OCI-LY1 (cell line): ENCODE measurements around the gene SEC24B.

Source experiments
- H2AFZ ChIP-seq: fragments of 200-600 bp; sonication (generic), shearing (Covaris generic); 2 replicates; pipeline ENCODE4 v1.6.0; 2014; ENCODE audit warnings: antibody characterized with exemption, mild to moderate bottlenecking, low read length
- H3F3A ChIP-seq: fragments of 200-600 bp; sonication (generic), shearing (Covaris generic); 2 replicates; pipeline ENCODE4 v1.6.0; 2014; ENCODE audit warnings: mild to moderate bottlenecking, antibody characterized with exemption, low read length, moderate library complexity; ENCODE audit not compliant: insufficient read depth
- H3K27ac ChIP-seq: fragments of 200-600 bp; sonication (generic); 2 replicates; pipeline ENCODE4 v1.5.1; 2014; ENCODE audit warnings: low read length, mixed run types, mild to moderate bottlenecking, low read depth; ENCODE audit not compliant: poor library complexity, severe bottlenecking
- H3K27me3 ChIP-seq: fragments of 200-600 bp; sonication (generic); 2 replicates; pipeline ENCODE4 v1.6.0; 2014; ENCODE audit warnings: antibody characterized with exemption, mild to moderate bottlenecking, low read length, moderate library complexity; ENCODE audit not compliant: insufficient read depth
- H3K36me3 ChIP-seq: fragments of 200-600 bp; sonication (generic); 2 replicates; pipeline ENCODE4 v1.6.1; 2014; ENCODE audit warnings: mild to moderate bottlenecking, antibody characterized with exemption, low read length, moderate library complexity, mixed read lengths; ENCODE audit not compliant: insufficient read depth
- H3K4me1 ChIP-seq: fragments of 200-600 bp; sonication (generic); 2 replicates; pipeline ENCODE4 v1.5.1; 2014; ENCODE audit warnings: mild to moderate bottlenecking, low read length, moderate library complexity; ENCODE audit not compliant: insufficient read depth, severe bottlenecking
- H3K4me2 ChIP-seq: fragments of 200-600 bp; sonication (generic), shearing (Covaris generic); 2 replicates; pipeline ENCODE4 v1.6.1; 2014; ENCODE audit warnings: low read length
- H3K4me3 ChIP-seq: fragments of 200-600 bp; sonication (generic); 2 replicates; pipeline ENCODE4 v1.5.1; 2014; ENCODE audit warnings: low read length, low read depth, mild to moderate bottlenecking, mixed read lengths; ENCODE audit not compliant: poor library complexity, severe bottlenecking
- H3K79me2 ChIP-seq: fragments of 200-600 bp; shearing (Covaris generic); 2 replicates; pipeline ENCODE4 v1.6.1; 2016; ENCODE audit warnings: mixed run types, low read length, mixed read lengths; ENCODE audit not compliant: insufficient read depth
- H3K9ac ChIP-seq: fragments of 200-600 bp; sonication (generic), shearing (Covaris generic); 2 replicates; pipeline ENCODE4 v1.6.1; 2014; ENCODE audit warnings: mild to moderate bottlenecking, low read length, mixed read lengths
- H3K9me2 ChIP-seq: fragments of 200-600 bp; sonication (generic), shearing (Covaris generic); 2 replicates; pipeline ENCODE4 v1.6.1; 2014; ENCODE audit warnings: low read depth, mild to moderate bottlenecking, low read length, mixed read lengths
- H3K9me3 ChIP-seq: fragments of 200-600 bp; shearing (Covaris generic); 2 replicates; pipeline ENCODE4 v1.6.1; 2014; ENCODE audit warnings: low read length, mixed read lengths
- H4K20me1 ChIP-seq: fragments of 200-600 bp; sonication (generic), shearing (Covaris generic); 2 replicates; pipeline ENCODE4 v1.6.0; 2016; ENCODE audit warnings: mild to moderate bottlenecking, low read length; ENCODE audit not compliant: insufficient read depth
- CTCF ChIP-seq: fragments of 200-600 bp; sonication (generic), shearing (Covaris generic); IDR thresholded peaks from 2 replicates; pipeline ENCODE4 v1.5.1; 2017; ENCODE audit warnings: mild to moderate bottlenecking, antibody characterized with exemption, low read length, moderate library complexity, mixed read lengths
- EZH2 ChIP-seq: fragments of 200-600 bp; sonication (generic), shearing (Covaris generic); IDR thresholded peaks from 2 replicates; pipeline ENCODE4 v1.8.0; 2017; ENCODE audit warnings: borderline replicate concordance, mixed run types, mild to moderate bottlenecking, antibody characterized with exemption, low read length, moderate library complexity, mixed read lengths

Gene SEC24B

GRCh38 chr4:109429545-109429944 lies 4.1 kb upstream of the SEC24B start:
- H2AFZ ChIP-seq, result no peak overlapping the region
- no peak overlapping the region for H3K9ac ChIP-seq
- H3K9me3 ChIP-seq, result no peaks in the 10 kb centered on the region
- no peaks in the 10 kb centered on the region for H3K36me3 ChIP-seq
- TF ChIP-seq CTCF (no peak), EZH2 (no peak)
- peaks cover 5% of the 10 kb centered on the region for H3K79me2 ChIP-seq
- no peaks in the 10 kb centered on the region for H3K27me3 ChIP-seq
- peaks cover 9% of the 10 kb centered on the region for H3K4me1 ChIP-seq
- no peaks in the 10 kb centered on the region for H4K20me1 ChIP-seq
- H3F3A ChIP-seq, result no peaks in the 10 kb centered on the region
- H3K9me2 ChIP-seq, result no peaks in the 10 kb centered on the region
- H3K27ac ChIP-seq, result no peak overlapping the region
- no peak overlapping the region for H3K4me3 ChIP-seq
- H3K4me2 ChIP-seq, result no peak overlapping the region

GRCh38 chr4:109432203-109432602 lies 1.4 kb upstream of the SEC24B start:
- Histone ChIP-seq H3K9ac (no peak overlapping the region), H3K79me2 (peaks cover 31% of the 10 kb centered on the region), H4K20me1 (no peaks in the 10 kb centered on the region), H3K4me3 (no peak overlapping the region), H3K27ac (no peak overlapping the region), H3K36me3 (no peaks in the 10 kb centered on the region), H3F3A (no peaks in the 10 kb centered on the region), H2AFZ (no peak overlapping the region), H3K4me1 (peaks cover 30% of the 10 kb centered on the region), H3K9me2 (no peaks in the 10 kb centered on the region), H3K27me3 (no peaks in the 10 kb centered on the region), H3K4me2 (no peak overlapping the region), H3K9me3 (no peaks in the 10 kb centered on the region)
- no peak for TF ChIP-seq EZH2
- TF ChIP-seq CTCF, result no peak

- Histone ChIP-seq H3K9me2 (no peaks in the 10 kb centered on the region), H3K36me3 (no peaks in the 10 kb centered on the region), H4K20me1 (no peaks in the 10 kb centered on the region), H3K9ac (peak overlapping the region; percentile 70), H3K4me2 (peak overlapping the region; percentile 85), H3K9me3 (no peaks in the 10 kb centered on the region), H3K27me3 (no peaks in the 10 kb centered on the region), H3K4me1 (peaks cover 30% of the 10 kb centered on the region), H3K79me2 (peaks cover 34% of the 10 kb centered on the region), H3K27ac (no peak overlapping the region), H3F3A (no peaks in the 10 kb centered on the region), H2AFZ (no peak overlapping the region), H3K4me3 (peak overlapping the region; percentile 79)
- no peak for TF ChIP-seq EZH2
- TF ChIP-seq CTCF, result no peak
Measured at GRCh38 chr4:109432696-109433095, 919 bp upstream of the SEC24B start.
